MM.1S (cell line): ENCODE data around the gene CLCN7.

Experiments
- DNase-seq: peaks from one replicate; pipeline ENCODE4 v3.0.0-alpha.2; 2015
- H2AFZ ChIP-seq: fragments of 300-600 bp; sonication (generic); 2 replicates; pipeline ENCODE4 v1.6.0; 2016; ENCODE audit warnings: antibody characterized with exemption, low read length
- H3F3A ChIP-seq: fragments of 300-600 bp; sonication (generic); 2 replicates; pipeline ENCODE4 v1.6.1; 2016; ENCODE audit warnings: mild to moderate bottlenecking, antibody characterized with exemption, low read length, moderate library complexity, mixed read lengths; ENCODE audit not compliant: insufficient read depth
- H3K27ac ChIP-seq: fragments of 300-600 bp; sonication (generic); 2 replicates; pipeline ENCODE4 v1.5.1; 2016; ENCODE audit warnings: mild to moderate bottlenecking, low read length
- H3K27me3 ChIP-seq: fragments of 300-600 bp; sonication (generic); replicated peaks from 2 replicates; pipeline ENCODE4 v1.6.0; 2016; ENCODE audit warnings: low read length; ENCODE audit not compliant: insufficient read depth
- H3K36me3 ChIP-seq: fragments of 300-600 bp; sonication (generic); replicated peaks from 2 replicates; pipeline ENCODE4 v1.6.1; 2016; ENCODE audit warnings: mild to moderate bottlenecking, low read length, mixed read lengths; ENCODE audit not compliant: insufficient read depth
- H3K4me1 ChIP-seq: fragments of 300-600 bp; sonication (generic); 2 replicates; pipeline ENCODE4 v1.6.1; 2016; ENCODE audit warnings: low read length, mixed read lengths
- H3K4me2 ChIP-seq: fragments of 300-600 bp; sonication (generic); 2 replicates; pipeline ENCODE4 v1.6.0; 2016; ENCODE audit warnings: low read depth, low read length
- H3K4me3 ChIP-seq: fragments of 300-600 bp; sonication (generic); 2 replicates; pipeline ENCODE4 v1.5.1; 2016; ENCODE audit warnings: low read length, mixed read lengths
- H3K79me2 ChIP-seq: fragments of 300-600 bp; sonication (generic); 2 replicates; pipeline ENCODE4 v1.6.1; 2016; ENCODE audit warnings: mixed run types, low read length, mixed read lengths
- H3K9ac ChIP-seq: fragments of 300-600 bp; sonication (generic); 2 replicates; pipeline ENCODE4 v1.6.1; 2016; ENCODE audit warnings: low read length, mixed read lengths
- H3K9me2 ChIP-seq: fragments of 300-600 bp; sonication (generic); replicated peaks from 2 replicates; pipeline ENCODE4 v1.6.1; 2016; ENCODE audit warnings: mild to moderate bottlenecking, low read length, mixed read lengths; ENCODE audit not compliant: insufficient read depth
- H3K9me3 ChIP-seq: fragments of 300-600 bp; sonication (generic); replicated peaks from 2 replicates; pipeline ENCODE4 v1.6.1; 2016; ENCODE audit warnings: mild to moderate bottlenecking, low read length, mixed read lengths; ENCODE audit not compliant: insufficient read depth
- H4K20me1 ChIP-seq: fragments of 300-600 bp; sonication (generic); 2 replicates; pipeline ENCODE4 v1.6.1; 2016; ENCODE audit warnings: mild to moderate bottlenecking, low read length, moderate library complexity, mixed read lengths; ENCODE audit not compliant: insufficient read depth
- EZH2 ChIP-seq: fragments of 300-600 bp; sonication (generic); optimal IDR thresholded peaks from 2 replicates; pipeline ENCODE3; 2017; ENCODE audit warnings: low read depth, mild to moderate bottlenecking, antibody characterized with exemption, low read length, mixed read lengths
- EZH2phosphoT487 ChIP-seq: fragments of 300-600 bp; sonication (generic); IDR thresholded peaks from 2 replicates; pipeline ENCODE4 v1.6.1; 2018; ENCODE audit warnings: antibody characterized with exemption, low read length
- TF ChIP-seq, protein P1 (sequence below): fragments of 300-600 bp; sonication (generic); IDR thresholded peaks from 2 replicates; pipeline ENCODE4 v1.5.1; 2016; ENCODE audit warnings: antibody characterized with exemption, low read length, mixed read lengths

The CLCN7 gene

DNA sequence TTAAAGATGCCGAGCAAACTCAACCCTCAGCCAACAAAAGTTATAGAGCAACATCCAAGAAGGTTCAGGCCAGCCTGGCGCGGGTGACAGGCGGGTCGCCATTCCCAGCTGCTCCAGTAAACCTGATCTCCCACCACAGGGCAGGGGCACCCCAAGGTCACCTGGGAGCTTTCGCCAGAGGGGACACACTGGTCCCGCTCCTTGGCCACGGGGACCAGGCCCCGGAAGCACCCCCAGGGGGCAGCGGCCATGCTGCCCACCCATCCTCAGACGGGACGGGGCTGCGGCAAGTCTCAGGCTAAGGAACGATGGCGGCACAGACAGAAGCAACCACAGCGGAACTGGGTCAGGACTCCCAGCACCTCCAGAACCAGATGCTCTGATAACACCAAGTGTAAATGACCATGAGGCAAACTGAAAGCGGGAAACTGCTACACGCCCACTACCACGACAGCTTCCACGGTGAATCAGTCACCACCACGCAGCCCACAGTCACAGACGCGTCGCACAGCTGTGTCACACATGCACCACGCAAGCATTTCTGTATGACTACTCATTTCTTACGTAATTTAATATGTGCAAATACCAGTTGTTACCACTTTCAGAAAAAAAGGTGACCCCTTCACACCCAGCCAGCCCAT, 16.4 kb downstream of the CLCN7 start:
- no peak overlapping the region for H3K27ac ChIP-seq
- H3K79me2 ChIP-seq: no peaks in the 10 kb centered on the region
- no peak overlapping the region for H3K4me2 ChIP-seq
- no peaks in the 10 kb centered on the region for H3K9me3 ChIP-seq
- TF ChIP-seq, protein P1, sequence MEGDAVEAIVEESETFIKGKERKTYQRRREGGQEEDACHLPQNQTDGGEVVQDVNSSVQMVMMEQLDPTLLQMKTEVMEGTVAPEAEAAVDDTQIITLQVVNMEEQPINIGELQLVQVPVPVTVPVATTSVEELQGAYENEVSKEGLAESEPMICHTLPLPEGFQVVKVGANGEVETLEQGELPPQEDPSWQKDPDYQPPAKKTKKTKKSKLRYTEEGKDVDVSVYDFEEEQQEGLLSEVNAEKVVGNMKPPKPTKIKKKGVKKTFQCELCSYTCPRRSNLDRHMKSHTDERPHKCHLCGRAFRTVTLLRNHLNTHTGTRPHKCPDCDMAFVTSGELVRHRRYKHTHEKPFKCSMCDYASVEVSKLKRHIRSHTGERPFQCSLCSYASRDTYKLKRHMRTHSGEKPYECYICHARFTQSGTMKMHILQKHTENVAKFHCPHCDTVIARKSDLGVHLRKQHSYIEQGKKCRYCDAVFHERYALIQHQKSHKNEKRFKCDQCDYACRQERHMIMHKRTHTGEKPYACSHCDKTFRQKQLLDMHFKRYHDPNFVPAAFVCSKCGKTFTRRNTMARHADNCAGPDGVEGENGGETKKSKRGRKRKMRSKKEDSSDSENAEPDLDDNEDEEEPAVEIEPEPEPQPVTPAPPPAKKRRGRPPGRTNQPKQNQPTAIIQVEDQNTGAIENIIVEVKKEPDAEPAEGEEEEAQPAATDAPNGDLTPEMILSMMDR: no peak
- TF ChIP-seq EZH2: no peak
- no peak for TF ChIP-seq EZH2phosphoT487
- H3K27me3 ChIP-seq: no peaks in the 10 kb centered on the region
- no peaks in the 10 kb centered on the region for H4K20me1 ChIP-seq
- no peak overlapping the region for H3K9ac ChIP-seq
- H3K4me3 ChIP-seq: no peak overlapping the region
- H3K4me1 ChIP-seq: no peaks in the 10 kb centered on the region
- no peak for DNase-seq
- H3K9me2 ChIP-seq: no peaks in the 10 kb centered on the region
- no peaks in the 10 kb centered on the region for H3F3A ChIP-seq
- no peaks in the 10 kb centered on the region for H3K36me3 ChIP-seq
- no peak overlapping the region for H2AFZ ChIP-seq

DNA sequence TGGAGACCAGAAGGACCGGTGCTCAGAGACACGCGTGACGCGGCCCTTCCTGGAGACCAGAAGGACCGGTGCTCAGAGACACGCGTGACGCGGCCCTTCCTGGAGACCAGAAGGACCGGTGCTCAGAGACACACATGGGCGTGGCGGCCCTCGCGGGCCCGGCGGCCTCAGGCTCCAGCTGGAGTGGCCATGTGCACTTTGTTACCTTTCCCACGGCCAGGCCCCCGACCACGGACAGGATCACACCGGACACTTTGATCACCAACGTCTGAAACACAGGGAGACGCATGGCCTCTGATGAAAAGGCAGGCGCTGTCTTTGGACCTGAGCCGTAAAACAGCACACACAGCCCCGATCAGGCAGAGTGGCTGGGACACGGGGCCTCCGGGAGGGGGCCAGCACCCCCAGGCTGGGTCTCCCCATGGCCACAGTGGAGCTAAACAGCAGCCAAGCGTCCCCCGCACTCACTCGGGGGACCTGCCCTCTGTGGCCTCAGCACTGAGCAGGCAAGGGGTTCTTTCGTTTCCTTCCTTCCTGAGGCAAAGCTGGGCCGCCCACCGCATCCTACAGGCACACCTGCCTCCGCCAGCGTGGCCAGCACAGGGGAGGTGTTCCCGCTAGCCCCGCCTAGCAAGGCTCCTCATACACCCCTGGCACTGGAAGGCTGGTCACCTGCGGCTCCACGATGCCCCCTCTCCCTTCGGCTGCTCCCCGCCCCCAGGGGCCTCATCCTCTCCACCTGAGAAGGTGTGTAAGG, 17.2 kb downstream of the CLCN7 start:
- Histone ChIP-seq H2AFZ (no peak overlapping the region), H4K20me1 (no peaks in the 10 kb centered on the region), H3K4me3 (no peak overlapping the region), H3K9me3 (no peaks in the 10 kb centered on the region), H3K79me2 (no peaks in the 10 kb centered on the region), H3K4me1 (no peaks in the 10 kb centered on the region), H3K27ac (no peak overlapping the region), H3K9me2 (no peaks in the 10 kb centered on the region), H3K36me3 (no peaks in the 10 kb centered on the region), H3F3A (no peaks in the 10 kb centered on the region), H3K27me3 (no peaks in the 10 kb centered on the region), H3K9ac (no peak overlapping the region), H3K4me2 (no peak overlapping the region)
- no peak for DNase-seq
- TF ChIP-seq EZH2 (no peak), EZH2phosphoT487 (no peak)
- TF ChIP-seq, protein P1: no peak

DNA sequence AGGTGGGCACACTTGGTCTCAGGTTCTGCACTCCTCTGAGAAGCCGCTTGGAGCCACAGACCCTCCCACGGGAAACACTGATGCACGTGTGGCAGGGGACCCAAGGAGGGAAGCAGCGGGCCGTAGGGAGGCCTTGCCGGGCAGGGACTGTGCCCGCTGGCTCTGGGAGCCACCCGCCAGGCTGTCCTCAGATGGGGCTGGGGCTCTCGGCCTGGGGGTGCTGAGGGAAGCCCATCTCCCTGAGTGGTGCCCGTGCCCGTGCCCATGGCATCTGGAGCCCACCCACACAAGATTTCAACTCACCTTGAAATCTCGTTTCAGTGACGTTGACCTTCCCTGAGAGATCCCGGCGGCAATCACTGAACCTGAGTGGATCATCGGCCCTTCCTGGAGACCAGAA, 17.9 kb downstream of the CLCN7 start:
- H3K4me1 ChIP-seq: no peaks in the 10 kb centered on the region
- TF ChIP-seq, protein P1: no peak
- TF ChIP-seq EZH2phosphoT487: no peak
- no peak for TF ChIP-seq EZH2
- H3F3A ChIP-seq: no peaks in the 10 kb centered on the region

More for the DNA sequence above, 17.9 kb downstream of the CLCN7 start:
- H3K27ac ChIP-seq: no peak overlapping the region
- H4K20me1 ChIP-seq: no peaks in the 10 kb centered on the region
- H3K4me2 ChIP-seq: no peak overlapping the region
- H3K36me3 ChIP-seq: no peaks in the 10 kb centered on the region
- no peak overlapping the region for H3K9ac ChIP-seq
- no peaks in the 10 kb centered on the region for H3K9me3 ChIP-seq
- no peaks in the 10 kb centered on the region for H3K9me2 ChIP-seq
- H3K4me3 ChIP-seq: no peak overlapping the region
- no peaks in the 10 kb centered on the region for H3K79me2 ChIP-seq
- H2AFZ ChIP-seq: no peak overlapping the region
- H3K27me3 ChIP-seq: no peaks in the 10 kb centered on the region
- no peak for DNase-seq
